ENCODE measurements around the gene PPP3R2.
"Not testable (repeated sequence)": the region's sequence is repeated elsewhere in the genome, so short reads cannot be mapped to it uniquely, and the experiment has no call there.

The PPP3R2 gene, protein sequence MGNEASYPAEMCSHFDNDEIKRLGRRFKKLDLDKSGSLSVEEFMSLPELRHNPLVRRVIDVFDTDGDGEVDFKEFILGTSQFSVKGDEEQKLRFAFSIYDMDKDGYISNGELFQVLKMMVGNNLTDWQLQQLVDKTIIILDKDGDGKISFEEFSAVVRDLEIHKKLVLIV

DNA sequence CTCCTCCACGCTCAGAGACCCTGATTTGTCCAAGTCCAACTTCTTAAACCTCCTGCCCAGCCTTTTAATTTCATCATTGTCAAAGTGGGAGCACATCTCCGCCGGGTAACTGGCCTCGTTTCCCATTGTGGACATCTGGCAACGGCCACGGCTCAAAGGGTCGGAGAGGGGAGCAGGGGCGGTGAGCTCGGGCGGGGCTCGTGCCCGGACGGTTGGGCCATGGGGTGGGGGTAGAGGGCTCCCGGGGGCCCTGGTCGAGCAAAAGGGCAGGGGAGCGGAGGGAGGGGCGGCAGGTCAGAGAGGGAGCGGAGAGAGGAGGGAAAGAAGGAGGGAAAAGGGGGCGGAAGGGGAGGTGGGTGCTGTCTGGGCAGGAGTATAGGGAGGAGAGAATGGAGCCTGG, at the start of gene PPP3R2:
Gene PPP3R2 (minus strand): TSS at position 174 of the 400 bp plus-strand sequence. CDS start 48 bp downstream, at position 126.
- no peak for DNase-seq

DNA sequence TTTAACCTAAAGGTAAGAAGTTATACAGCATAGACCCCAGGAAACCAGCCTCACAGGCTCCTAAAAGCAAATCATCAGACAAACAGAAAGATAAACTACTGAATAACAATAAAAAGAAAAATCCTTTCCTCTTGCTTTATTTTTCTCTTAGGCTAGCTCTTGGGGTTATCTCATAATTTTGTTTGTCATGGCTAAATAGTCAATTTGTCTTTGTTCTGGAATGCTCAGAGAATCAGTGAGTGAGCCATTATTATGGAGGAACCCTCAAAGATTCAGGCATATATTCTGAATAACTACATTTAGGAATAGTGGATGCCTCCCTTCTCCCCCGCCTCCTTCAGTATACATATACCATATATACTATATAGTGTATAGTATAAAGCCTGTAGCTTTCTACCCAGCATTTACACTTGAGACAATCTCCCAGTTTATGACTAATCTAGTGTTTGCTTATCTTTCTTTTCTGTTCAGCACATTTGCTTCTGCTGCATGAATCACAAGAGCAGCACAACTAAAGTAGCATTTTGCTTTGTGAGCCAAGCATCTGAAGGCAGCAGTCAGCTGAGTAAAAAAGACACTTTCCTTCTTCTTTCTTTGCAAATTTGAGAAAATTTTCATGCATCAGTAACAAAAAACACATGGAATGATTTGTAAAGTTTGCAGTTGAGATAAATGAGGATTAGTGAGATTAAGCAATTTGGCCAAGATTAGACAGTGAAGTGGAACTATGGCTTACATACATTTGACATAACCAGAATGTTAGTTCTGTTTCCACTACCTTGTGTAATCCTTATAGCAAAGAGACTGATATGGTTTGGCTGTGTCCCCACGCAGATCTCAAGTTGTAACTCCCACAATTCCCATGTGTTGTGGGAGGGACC, 45.3 kb upstream of the PPP3R2 start:
- DNase-seq = no peak

DNA sequence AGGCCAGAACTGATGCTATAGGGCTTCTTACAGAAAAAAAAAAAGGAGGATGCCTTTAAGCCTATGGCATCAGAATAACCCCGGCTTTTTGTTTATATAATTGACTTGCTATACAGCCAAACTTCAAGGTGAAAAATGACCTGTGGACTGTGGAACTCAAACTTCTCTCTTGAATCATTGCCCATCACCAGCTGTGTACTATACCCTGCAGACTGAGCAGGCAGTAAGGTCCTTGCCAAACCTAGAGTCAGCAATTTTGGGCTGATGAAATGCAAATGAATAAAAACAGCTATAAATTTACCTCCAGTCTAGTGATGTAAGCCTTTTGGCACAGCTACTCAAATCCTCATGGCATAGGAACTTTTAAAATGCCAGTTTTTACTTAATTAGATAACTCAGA, 44.5 kb upstream of the PPP3R2 start:
- DNase-seq = no peak

DNA sequence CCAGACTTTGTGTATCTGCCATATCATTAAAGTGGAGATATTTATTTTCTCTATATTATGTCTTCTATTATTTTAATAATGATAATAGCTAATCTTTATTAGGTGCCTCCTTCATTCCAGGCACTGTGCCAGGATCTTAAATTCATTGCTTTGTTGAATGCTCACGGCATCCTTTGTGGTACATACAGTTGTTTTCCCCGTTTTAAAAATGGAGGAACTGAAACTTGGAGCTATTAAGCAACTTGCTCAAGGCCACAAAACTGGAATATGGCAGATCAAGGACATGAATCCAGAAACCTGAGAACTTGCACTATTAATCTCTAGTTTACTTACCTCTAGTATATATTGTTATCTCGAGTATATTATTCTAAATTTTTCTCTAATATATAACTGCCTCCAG, 41.5 kb upstream of the PPP3R2 start:
- DNase-seq = no peak

DNA sequence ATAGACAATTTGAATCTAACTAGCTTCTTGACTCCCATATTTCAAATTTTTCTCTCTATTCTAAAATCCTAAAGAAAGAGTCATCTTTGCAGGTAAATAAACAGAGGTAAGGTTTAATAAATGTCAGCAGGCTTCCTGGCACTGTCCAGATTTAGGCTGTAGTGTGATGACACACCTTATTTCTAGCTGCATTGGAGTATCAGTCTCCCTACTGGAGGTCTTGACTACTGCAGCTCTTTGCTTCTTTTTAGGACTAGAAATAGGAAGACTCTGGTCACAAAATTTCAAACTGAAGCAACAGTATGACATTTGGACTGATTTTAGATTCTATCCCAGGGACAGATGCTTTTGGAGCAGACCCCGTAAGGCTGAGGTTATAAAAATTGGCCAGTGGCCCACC, 40.7 kb upstream of the PPP3R2 start:
- DNase-seq = no peak

DNA sequence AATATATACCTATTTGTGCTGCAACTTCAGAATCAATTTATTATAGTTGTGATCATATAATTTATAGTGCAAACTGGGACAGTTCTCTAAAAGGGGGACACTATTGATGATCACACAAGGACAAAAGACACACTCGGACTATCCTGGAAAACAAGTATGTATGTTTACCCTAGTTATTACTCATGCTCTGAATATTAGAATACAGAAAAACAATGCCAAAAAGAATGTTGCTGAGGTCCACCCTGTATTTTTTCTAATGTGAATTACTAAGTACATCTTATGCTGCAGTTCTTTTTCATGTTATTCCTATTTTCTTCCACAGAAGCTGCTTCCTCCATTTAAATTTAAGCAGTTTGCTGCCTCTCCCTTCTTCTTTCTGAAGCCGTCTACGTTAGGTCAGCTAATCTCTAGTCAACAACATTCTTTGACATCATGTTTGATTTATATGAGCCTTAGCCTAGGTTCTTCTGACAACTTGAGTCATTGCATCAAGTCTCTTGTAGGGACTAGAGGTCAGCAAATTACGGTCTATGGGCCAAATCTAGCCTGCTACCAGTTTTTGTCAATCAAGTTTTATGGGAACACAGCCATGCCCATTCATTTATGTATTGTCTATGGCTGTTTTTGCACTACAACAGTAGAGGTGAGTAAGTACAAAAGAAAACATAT, 40.1 kb upstream of the PPP3R2 start:
- no peak for DNase-seq

DNA sequence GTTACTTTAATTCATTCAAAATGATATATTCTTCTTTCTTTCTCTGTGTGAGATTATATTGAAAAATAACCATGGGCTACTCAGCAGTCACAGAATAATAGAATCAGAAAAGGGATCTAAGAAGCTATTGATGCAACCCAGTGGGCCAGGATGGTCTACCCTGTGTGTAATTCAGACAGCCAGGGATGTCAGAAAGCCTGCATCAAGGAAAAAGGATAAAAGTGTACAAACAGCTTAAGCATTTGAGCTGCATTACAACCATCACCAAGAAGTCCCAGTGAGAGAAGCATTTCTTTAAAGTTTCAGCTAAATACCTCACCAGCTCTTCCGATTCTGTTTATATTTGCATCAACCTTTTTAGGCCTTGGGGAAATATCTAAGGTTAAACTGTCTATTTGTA, 37.8 kb upstream of the PPP3R2 start:
- DNase-seq = no peak

DNA sequence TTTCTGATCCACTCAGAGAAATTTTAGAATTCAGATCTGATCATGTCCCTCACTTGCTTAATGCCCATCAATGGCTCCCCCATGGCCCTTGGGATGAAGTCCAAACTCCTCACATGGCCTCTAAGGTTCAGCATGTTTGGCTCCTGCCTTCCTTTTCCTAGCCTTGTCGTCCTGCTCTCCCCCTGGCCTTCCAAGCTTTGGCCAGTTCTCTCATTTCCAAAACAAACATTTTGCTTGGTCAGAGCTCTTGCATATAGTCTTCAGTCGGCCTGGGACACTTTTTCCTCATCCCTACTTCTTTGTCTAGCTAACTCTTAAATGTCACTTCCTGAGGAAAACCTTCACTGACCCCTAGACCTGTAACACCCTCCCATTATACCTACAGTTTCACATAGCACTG, 37.1 kb upstream of the PPP3R2 start:
- no peak for DNase-seq

DNA sequence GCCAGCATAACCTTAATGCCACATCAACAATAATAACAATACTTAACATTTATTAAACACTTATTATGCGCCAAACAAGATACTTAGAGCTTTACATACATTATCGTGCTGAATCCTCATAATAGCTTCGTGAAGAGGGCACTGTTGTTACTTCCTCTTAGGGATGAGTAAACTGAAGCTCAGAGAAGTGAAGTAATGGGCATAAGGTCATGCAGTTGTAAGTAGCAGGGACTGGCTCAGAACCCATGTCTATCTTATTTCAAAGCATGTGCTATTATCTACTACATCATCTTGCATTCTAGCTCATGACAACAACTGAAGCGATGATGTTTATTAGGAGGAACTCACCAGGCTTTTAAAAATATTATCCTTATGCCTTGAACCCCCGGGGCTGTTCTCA, 34.9 kb upstream of the PPP3R2 start:
- DNase-seq = no peak

DNA sequence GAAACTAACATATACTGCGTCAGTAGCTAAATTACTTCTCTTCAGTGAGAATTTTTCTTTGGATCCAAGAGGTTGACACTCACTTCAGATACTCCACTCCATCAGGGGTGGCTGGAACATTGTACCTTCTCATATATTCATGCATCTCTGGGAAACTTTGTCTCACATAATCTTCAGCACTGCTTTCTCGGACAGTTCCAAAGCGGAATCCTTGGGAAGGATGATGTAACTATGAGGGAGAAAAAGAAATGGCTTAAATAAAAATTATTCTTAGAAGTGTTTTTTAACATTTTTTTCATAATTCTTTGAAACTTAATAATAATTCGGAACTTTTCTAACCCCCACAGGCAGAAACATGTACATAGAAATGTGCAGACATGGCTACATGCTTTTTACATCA, 33.4 kb upstream of the PPP3R2 start:
- no peak for DNase-seq

DNA sequence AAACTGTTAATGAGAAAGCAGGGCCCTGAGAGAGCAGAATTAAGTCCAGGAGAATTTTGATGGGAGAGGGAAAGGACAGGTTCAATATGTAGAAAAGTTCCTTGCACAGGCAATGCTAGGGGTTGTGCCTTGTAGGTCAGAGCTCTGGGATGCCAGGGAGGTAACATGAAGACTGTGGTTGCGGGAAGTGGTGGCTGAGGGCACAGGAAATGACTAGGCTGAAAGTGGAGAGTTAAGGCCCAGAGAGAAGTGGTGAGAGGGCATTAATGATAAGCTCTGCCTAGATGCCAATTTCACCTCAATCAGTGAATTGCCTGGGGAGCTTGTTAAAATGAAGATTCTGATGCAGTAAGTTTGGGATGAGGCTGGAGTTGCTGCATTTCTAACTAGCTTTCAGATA, 31.5 kb upstream of the PPP3R2 start:
- no peak for DNase-seq

DNA sequence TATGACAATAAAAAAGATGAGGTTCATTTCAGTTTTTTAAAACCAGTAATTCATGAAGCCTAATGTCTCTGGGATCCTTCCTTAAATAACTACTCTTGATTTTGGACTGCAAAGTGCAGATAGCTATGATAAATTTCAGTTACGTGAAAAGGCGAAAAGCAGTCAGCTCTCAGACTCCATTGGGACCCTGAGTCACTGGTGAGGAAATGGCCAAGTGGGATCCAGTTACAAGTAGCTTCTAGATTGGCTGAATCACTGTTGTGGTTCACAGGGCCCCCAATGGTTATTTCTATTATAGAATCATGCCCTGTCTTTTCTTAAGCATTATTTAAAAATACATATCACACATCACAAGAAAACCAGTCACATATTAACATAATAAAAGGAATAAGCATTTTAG, 31.1 kb upstream of the PPP3R2 start:
- DNase-seq = no peak

DNA sequence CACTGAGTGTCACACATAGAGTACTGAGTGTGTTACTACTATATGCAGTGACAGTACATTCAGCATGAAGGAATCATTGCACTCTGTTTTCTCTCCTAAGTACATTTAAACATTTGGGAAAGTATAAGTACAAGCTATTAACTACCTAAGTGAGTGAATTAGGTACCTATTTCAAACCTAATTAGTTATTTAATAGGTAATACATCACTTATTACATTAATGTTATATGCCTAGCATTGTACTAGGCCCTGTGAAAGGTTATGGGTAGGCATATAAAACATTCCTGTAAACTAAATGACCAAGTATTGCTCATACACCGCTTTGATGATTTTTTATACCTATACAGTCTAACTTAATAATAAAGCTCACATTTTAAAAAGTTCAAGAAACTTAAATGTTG, 25.7 kb upstream of the PPP3R2 start:
- DNase-seq = no peak

DNA sequence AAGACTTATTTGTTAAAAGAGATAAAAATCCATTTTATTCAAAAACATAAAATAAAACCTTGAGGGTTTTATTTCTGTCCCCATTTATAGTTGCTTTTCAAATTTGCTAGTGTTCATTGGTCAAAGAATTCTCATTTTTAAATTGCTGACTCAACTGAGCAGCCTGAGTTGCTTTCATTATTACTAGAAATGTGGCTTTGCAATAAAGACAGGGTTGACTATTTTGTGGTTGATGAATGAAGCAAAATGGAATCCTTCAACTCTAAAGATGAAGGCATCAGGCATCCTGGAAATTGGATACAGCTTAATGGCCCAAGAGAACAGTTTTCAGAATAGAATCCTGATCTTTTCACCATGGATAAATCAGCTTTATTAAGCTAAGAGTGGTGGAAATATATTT, 23.9 kb upstream of the PPP3R2 start:
- no peak for DNase-seq

DNA sequence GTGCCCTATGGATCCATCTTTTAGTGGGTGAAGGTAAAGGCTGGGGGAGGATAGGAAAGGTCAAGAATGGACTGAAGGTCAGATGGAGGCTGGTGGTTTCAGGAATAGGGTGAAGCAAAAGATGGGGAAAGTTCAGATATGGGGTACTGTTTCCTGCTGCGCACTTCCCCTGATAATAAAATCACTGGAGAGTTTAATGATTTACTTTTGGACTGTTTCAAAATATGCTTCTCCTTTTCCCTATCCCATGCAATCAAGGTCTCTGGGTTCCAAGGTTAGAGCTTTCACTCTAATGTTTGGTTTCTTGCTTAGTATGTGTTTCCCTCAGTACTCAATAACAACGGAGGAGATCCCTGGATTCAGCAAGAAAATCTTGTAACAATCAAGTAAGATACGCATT, 10.8 kb upstream of the PPP3R2 start:
- DNase-seq = no peak

DNA sequence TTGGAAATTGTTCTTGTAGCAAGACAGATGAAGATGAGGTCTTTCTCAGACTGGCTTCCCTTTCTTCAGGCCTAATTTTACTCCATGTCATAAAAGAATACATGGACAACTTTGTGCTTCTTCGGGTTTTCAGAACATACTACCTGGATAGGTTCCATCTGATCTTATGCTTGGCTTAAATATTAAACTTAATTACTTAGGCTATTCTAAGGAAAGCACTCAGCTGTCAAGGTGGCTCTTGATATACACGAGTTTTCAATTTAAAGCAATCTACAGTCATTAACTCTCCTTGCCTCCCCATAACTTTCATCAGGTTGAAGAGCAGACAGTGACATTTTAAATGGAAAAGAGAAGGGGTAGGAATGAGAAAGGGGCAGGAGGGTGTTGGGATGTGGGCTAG, 9.5 kb upstream of the PPP3R2 start:
- DNase-seq = no peak

DNA sequence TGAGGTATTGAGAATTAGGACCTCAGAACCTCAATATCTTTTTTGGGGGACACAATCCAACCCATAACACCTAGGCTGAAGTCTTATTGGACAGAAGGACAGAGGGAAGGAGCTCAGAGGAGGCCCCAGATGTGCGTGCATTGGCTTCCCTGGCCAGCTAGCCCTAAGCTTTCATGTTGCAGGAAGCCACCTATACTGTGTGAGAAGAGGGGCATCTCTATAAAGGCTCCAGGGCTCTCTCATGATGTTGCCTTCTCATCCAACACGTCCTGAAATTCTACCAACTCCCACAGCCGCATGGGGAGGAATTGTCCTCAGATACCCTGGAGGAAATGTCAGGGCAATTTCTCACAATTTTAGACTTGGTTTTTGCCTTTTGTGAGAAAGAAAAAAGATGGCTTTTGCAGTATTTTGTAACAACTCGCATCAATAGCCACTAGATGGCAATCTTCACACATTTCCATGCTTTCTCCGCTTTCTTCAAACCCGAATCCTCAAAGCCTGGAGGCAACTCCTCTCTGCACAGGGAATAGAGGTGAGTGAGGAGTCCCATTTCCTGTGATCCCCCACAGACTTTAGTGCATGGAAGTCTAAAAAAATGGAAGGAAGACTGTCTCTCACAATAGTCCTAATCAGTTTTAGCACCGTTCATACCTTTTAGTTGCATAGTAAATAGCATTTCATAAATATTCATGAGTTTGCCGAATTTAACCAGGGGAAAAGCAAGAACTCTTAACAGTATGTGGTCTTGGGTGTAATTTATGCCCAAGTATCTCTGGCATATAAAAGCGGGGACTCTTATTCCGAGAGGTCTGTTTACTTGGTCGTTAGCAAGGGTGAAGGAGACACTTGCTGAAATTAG, 7.4 kb upstream of the PPP3R2 start:
- DNase-seq = no peak

DNA sequence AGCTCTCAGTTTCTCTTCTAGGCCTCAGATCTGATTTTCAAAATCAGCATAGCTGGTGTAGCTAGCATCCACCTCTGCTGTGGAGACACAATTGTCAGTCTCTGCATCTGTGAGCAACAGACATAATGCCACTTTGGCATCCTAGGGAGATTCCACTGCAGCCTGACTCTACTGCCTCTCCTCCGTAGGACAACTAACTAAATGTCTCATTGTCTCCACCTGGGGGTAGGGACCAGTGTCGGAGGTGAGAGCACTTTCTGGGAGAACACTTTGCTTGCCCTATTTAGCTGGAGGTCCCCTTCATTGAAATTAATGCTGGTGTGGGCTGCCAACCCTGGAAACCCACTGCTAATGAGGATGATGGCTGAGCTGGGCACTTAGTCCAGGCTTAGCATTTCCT, 1.4 kb downstream of the PPP3R2 start:
- no peak for DNase-seq

DNA sequence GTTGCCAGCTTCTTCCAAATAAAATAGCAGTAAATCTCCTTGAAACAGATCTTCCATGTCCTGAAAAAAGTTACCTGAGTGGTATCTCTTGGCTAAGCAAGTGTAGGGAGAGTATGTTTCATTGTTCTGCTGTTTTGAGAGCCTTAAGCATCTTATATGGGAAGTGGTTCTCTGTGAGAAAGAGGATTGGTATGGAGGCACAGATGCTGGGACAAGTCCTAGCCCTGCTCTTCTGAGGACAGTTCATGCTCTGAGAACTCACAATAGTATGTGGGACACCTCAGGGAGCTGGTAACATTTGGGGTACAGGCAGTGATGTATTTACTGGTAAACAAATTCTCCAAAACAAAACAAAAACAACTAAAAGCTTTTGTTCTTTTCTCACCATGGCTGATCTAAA, 2.0 kb downstream of the PPP3R2 start:
- no peak for DNase-seq

DNA sequence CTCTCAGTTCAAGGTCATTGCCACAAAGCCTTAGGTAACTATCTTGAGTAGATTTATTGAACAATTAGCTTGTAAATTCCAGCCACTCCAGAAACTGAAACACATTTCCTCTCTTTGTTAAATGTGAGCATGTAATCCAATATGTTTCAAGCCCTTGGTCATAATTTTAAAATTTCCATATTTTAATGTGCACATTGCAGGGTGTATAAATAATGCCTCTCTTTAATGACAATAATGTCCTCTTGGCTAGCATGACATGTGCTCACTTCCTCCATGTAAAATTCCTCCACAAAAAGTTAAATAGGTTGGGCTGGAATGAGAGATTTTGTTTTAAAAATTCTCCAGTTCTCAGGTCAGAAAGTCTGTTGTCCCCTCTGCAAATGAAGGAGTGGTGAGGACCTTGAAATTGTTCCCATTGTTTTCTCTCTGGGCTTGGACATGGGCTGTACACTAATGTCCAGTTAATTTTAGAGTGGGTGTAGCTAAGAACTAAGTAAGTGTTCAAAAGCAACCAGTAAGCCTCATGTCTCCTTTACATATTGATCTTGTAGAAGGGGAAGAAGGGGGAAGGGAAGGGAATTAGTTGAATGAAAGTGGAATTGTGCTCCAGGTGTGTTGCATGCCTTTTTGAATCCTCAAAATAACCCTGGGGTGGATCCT, 2.9 kb downstream of the PPP3R2 start:
- no peak for DNase-seq

DNA sequence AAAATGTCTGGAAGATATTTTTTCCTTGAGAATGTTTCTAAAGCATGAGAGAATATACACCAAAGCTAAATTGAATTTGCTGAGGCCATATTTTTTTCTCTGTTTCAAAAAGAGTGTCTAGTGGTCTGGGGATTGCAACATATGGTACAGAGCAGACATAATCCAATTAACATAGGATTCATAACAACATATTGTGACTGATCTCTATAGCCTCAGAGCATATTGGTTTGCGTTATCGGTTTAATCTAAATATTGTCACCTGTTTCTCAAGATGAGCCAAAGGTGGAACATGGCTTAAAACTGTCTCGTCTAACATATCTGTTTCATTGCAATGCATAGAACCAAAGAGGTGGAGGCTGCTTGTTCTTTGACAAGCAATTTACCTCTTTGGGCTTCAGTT, 3.9 kb downstream of the PPP3R2 start:
- DNase-seq = no peak

DNA sequence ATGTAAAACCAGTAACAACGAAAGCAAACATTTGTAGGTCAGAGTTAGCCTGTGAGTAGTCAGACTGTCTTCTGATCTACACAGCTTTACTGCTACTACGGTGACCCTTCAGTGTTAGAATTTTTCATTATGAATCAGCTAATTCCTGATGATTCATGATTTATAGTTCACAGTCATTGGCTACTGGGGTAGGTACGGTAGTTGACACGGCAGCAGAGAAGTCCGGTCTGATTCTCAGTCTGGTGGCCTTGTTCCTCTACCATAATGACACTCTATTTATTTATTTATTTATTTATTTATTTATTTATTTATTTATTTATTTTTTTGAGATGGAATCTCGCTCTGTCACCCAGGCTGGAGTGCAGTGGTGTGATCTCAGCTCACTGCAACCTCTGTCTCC, 4.7 kb downstream of the PPP3R2 start:
- not testable (repeated sequence) for DNase-seq

All from activated naive CD4-positive, alpha-beta T cell (primary cell).